PC-3 (cell line): ENCODE data around the gene ZNF625. TPM values are rescaled to one million over a fixed set of nuclear protein-coding genes. Genes with fewer than 3 reads are reported as not detected.

Experiments used
- ATAC-seq: fragments of 200-7000 bp; cut with Tn5 transposase; 2 replicates; pipeline ENCODE4 v1.9.1; 2020; ENCODE audit warnings: mild to moderate bottlenecking, moderate library complexity
- BruUV-seq: library from RNA; stranded (reverse); fragments of 400-500 nt; replicated peaks from 2 replicates; lab custom pipeline; 2021; lab: Mats Ljungman, UMichigan
- CTCF ChIA-PET: fragments of 300-600 bp; sonication (Branson Sonifier 250); formaldehyde crosslinking; loops from one replicate; lab custom pipeline; 2022; ENCODE audit warnings: antibody characterized with exemption; lab: Charles Lee
- POLR2A ChIA-PET: fragments of 300-600 bp; sonication (Branson Sonifier 250); formaldehyde crosslinking; loops from one replicate; lab custom pipeline; 2022; ENCODE audit warnings: antibody characterized with exemption; ENCODE audit not compliant: unreplicated experiment; lab: Charles Lee
- DNase-seq: peaks from one replicate; pipeline ENCODE4 v3.0.0-alpha.2; 2015
- H2AFZ ChIP-seq: fragments of 300-600 bp; sonication (generic); 2 replicates; pipeline ENCODE4 v1.6.0; 2016; ENCODE audit warnings: antibody characterized with exemption, low read length
- H3F3A ChIP-seq: fragments of 300-600 bp; sonication (generic); one replicate; pipeline ENCODE4 v1.6.0; 2017; ENCODE audit warnings: antibody characterized with exemption, low read length, control low read depth, mild to moderate bottlenecking; ENCODE audit not compliant: unreplicated experiment
- H3K27ac ChIP-seq: fragments of 300-600 bp; sonication (generic); 2 replicates; pipeline ENCODE4 v1.5.1; 2016; ENCODE audit warnings: mild to moderate bottlenecking, low read length
- H3K27me3 ChIP-seq: fragments of 300-600 bp; sonication (generic); 2 replicates; pipeline ENCODE4 v1.6.1; 2016; ENCODE audit warnings: low read length, mixed read lengths
- H3K36me3 ChIP-seq: fragments of 300-600 bp; sonication (generic); 2 replicates; pipeline ENCODE4 v1.6.1; 2016; ENCODE audit warnings: low read depth, mixed run types, low read length, mixed read lengths
- H3K4me1 ChIP-seq: fragments of 300-600 bp; sonication (generic); 2 replicates; pipeline ENCODE4 v1.5.1; 2016; ENCODE audit warnings: low read length; ENCODE audit not compliant: insufficient read depth
- H3K4me2 ChIP-seq: fragments of 300-600 bp; sonication (generic); 2 replicates; pipeline ENCODE4 v1.6.0; 2016; ENCODE audit warnings: low read length
- H3K4me3 ChIP-seq: fragments of 300-600 bp; sonication (generic); 2 replicates; pipeline ENCODE4 v1.5.1; 2016; ENCODE audit warnings: mild to moderate bottlenecking, low read length, mixed read lengths
- H3K79me2 ChIP-seq: fragments of 300-600 bp; sonication (generic); 2 replicates; pipeline ENCODE4 v1.6.1; 2017; ENCODE audit warnings: low read length, mixed read lengths
- H3K9ac ChIP-seq: fragments of 300-600 bp; sonication (generic); 2 replicates; pipeline ENCODE4 v1.6.0; 2016; ENCODE audit warnings: mild to moderate bottlenecking, low read length
- H3K9me2 ChIP-seq: fragments of 300-600 bp; sonication (generic); replicated peaks from 2 replicates; pipeline ENCODE4 v1.6.1; 2016; ENCODE audit warnings: mixed run types, low read length, mixed read lengths
- H3K9me3 ChIP-seq: fragments of 300-600 bp; sonication (generic); 2 replicates; pipeline ENCODE4 v1.6.1; 2016; ENCODE audit warnings: low read length, mixed read lengths
- H4K20me1 ChIP-seq: fragments of 300-600 bp; sonication (generic); 2 replicates; pipeline ENCODE4 v1.6.1; 2016; ENCODE audit warnings: low read length, mixed read lengths
- EZH2 ChIP-seq: fragments of 300-600 bp; sonication (generic); IDR thresholded peaks from one replicate; pipeline ENCODE4 v1.6.1; 2017; ENCODE audit warnings: antibody characterized with exemption, mild to moderate bottlenecking, low read length; ENCODE audit not compliant: unreplicated experiment
- EZH2phosphoT487 ChIP-seq: fragments of 300-600 bp; sonication (generic); IDR thresholded peaks from 2 replicates; pipeline ENCODE4 v1.6.1; 2018; ENCODE audit warnings: mild to moderate bottlenecking, antibody characterized with exemption, low read length, borderline replicate concordance
- intact Hi-C: fragments of 100-400 bp; cut with micrococcal nuclease; formaldehyde crosslinking; loops from 2 replicates; pipeline ENCODE4 v1.9.0; 2023
- total RNA-seq: library from RNA; depleted of rRNA; stranded (reverse); fragments of >200 nt; gene quantifications from 2 replicates; pipeline ENCODE4 v1.2.3, GENCODE V29; 2014
- TF ChIP-seq, protein P1 (sequence below): fragments of 300-600 bp; sonication (generic); conservative IDR thresholded peaks from 2 replicates; pipeline ENCODE4 v1.5.1; 2017; ENCODE audit warnings: antibody characterized with exemption, low read depth, mild to moderate bottlenecking, low read length

Gene ZNF625
- total RNA-seq, 1 experiment from 2014 or later = 7.7 TPM

DNA sequence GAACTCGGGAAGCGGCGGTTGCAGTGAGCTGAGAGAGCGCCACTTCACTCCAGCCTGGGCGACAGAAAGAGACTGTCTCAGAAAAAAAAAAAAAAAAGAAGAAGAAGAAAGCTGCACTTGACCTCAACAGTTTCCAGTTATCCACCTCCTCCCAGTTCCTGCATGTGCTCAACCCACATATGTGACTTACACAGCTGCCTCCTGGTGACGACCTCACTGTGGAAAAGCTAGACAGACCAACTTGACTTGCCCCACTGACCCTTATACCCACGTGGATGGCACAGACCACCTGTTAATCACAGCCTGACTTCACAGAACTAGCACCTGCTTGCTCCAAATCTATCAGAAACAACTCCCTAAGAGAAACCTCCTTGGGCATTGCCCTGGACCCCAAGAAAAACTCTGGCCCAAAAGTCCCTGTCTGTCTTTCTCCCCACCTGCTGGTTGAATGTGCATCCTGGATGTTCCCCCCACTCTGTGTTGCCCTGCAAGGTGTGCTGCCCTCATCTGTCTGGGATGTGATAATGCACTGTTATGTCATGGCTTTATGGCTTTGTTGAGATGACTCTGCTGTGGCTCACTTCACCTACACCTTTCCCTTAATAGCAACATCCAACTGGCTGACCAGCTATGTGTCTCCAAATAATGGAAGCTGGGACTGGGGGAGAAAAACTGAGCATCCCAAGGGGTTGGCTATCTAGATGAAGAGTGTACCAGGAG lies 19.2 kb downstream of the ZNF625 start:
- H3K4me2 ChIP-seq = no peak overlapping the region
- TF ChIP-seq EZH2 (no peak), EZH2phosphoT487 (no peak)
- TF ChIP-seq, protein P1, sequence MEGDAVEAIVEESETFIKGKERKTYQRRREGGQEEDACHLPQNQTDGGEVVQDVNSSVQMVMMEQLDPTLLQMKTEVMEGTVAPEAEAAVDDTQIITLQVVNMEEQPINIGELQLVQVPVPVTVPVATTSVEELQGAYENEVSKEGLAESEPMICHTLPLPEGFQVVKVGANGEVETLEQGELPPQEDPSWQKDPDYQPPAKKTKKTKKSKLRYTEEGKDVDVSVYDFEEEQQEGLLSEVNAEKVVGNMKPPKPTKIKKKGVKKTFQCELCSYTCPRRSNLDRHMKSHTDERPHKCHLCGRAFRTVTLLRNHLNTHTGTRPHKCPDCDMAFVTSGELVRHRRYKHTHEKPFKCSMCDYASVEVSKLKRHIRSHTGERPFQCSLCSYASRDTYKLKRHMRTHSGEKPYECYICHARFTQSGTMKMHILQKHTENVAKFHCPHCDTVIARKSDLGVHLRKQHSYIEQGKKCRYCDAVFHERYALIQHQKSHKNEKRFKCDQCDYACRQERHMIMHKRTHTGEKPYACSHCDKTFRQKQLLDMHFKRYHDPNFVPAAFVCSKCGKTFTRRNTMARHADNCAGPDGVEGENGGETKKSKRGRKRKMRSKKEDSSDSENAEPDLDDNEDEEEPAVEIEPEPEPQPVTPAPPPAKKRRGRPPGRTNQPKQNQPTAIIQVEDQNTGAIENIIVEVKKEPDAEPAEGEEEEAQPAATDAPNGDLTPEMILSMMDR = peak; percentile 45
- no peak overlapping the region for H3K4me3 ChIP-seq
- peaks cover 60% of the 10 kb centered on the region for H3K36me3 ChIP-seq
- CTCF ChIA-PET = no interaction called here
- DNase-seq (peak; percentile 17), ATAC-seq (no peak)
- H3K27ac ChIP-seq = no peak overlapping the region
- peaks cover 29% of the 10 kb centered on the region for H3K9me3 ChIP-seq
- H3F3A ChIP-seq = no peaks in the 10 kb centered on the region
- no peak overlapping the region for H2AFZ ChIP-seq
- peaks cover 14% of the 10 kb centered on the region for H3K4me1 ChIP-seq
- peaks cover 29% of the 10 kb centered on the region for H3K79me2 ChIP-seq
- no peak overlapping the region for H3K9ac ChIP-seq
- intact Hi-C loops = no loop called here
- POLR2A ChIA-PET = no interaction called here
- no peaks in the 10 kb centered on the region for H4K20me1 ChIP-seq
- no peaks in the 10 kb centered on the region for H3K9me2 ChIP-seq
- no peaks in the 10 kb centered on the region for H3K27me3 ChIP-seq
- BruUV-seq = no TSS peak

DNA sequence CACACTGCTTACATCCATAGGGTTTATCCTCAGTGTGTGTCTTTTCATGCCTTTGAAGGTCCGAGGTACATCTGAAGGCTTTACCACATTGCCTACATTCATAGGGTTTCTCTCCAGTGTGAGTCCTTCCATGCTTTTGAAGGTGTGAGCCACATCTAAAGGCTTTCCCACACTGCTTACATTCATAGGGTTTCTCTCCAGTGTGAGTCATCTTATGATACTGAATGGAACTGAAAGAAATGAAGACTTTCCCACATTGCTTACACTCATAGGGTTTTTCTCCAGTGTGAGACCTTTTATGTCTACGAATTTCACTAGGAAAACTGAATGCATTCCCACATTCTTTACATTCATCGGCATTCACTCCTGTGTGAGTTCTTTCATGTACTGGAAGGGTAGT lies 23.5 kb downstream of the ZNF625 start:
- intact Hi-C loops = no loop called here
- ChIA-PET POLR2A (no interaction called here), CTCF (no interaction called here)
- Histone ChIP-seq H3K4me3 (peak overlapping the region; percentile 12; the same call in 1 of the 2 replicates), H3K79me2 (peaks cover 9% of the 10 kb centered on the region), H3F3A (no peaks in the 10 kb centered on the region), H3K9me3 (peaks cover 46% of the 10 kb centered on the region), H3K4me1 (no peaks in the 10 kb centered on the region), H2AFZ (no peak overlapping the region), H3K27me3 (no peaks in the 10 kb centered on the region), H3K9me2 (no peaks in the 10 kb centered on the region), H3K4me2 (no peak overlapping the region), H3K27ac (no peak overlapping the region), H4K20me1 (no peaks in the 10 kb centered on the region), H3K36me3 (peaks cover 73% of the 10 kb centered on the region), H3K9ac (no peak overlapping the region)
- DNase-seq = no peak
- BruUV-seq = no TSS peak
- ATAC-seq = no peak
- TF ChIP-seq, protein P1 = no peak
- TF ChIP-seq EZH2 (no peak), EZH2phosphoT487 (no peak)

DNA sequence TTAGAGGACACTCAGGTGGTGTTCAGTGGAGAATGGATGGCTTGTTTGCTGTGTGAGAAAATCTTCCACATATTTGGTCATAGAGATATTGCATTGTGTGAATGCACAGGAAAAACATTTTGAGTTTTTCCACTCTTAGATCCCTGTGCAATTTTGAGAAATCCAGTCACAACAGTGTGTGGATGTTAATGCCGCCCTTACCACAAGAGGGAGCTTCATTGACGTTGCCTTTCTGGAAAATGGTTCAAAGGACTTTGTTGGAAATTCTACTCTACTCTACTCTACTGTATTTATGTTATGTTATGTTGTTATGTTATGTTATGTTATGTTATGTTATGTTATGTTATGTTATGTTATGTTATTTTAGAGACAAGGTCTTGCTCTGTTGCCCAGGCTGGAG lies 29.8 kb downstream of the ZNF625 start:
- no TSS peak for BruUV-seq
- DNase-seq (no peak), ATAC-seq (no peak)
- Histone ChIP-seq H3K4me3 (no peak overlapping the region), H3K36me3 (peaks cover 14% of the 10 kb centered on the region), H3K4me1 (no peaks in the 10 kb centered on the region), H3K27ac (no peak overlapping the region), H3K79me2 (no peaks in the 10 kb centered on the region), H3K9me2 (no peaks in the 10 kb centered on the region), H4K20me1 (no peaks in the 10 kb centered on the region), H2AFZ (no peak overlapping the region), H3K27me3 (no peaks in the 10 kb centered on the region), H3K9me3 (peaks cover 32% of the 10 kb centered on the region), H3K9ac (no peak overlapping the region), H3K4me2 (no peak overlapping the region), H3F3A (no peaks in the 10 kb centered on the region)
- intact Hi-C loops = no loop called here
- POLR2A ChIA-PET = no interaction called here
- CTCF ChIA-PET = interaction anchor here (0.5 to 0.6 kb wide), 2 partner anchors 13 to 263 kb away, joined by 3 to 13 read pairs; partner anchors contain the start of gene ZNF20
- no peak for TF ChIP-seq EZH2phosphoT487
- TF ChIP-seq, protein P1 = peak; percentile 57
